ENCODE data around the gene CORO1C.
"Not testable (repeated sequence)": the region's sequence is repeated elsewhere in the genome, so short reads cannot be mapped to it uniquely, and the experiment has no call there.

The CORO1C gene

DNA sequence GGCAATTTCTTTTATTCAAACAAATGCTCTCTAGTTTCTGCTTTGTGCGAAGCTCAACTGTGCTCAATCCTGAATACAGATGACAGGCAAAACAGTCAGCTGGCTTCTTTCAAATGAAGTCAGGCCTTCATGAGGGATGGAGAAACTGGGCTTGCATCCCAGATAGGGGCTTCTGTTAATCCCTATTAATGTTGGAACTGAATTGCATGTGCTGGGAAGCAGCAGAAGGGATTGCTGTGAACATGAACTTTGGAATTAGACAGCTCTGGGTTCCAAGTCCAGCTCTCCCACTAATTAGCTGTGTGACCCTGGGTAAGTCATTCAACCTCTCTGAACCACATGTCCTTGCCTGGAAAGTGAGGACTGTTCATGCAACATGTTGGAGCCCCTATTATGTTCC lies 21.1 kb upstream of the CORO1C start:
- DNase-seq = no peak

DNA sequence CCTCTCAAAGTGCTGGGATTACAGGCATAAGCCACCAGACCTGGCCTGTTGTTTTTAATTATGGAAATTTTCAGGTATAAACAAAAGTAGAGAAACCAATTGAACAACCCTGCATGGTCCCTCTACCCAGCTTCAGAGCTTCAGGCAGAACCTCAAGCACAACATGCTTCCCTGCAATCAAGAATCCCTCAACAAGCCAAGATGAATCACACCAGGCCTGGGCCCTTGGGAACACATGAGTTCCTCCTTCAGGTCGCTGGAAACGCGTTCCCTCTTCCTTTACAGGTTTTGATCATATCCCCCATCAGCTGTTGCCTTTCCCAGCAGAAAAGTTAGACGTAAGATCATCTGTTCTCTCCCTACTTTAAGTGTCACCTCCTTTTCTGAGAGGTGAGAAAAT lies 20.5 kb upstream of the CORO1C start:
- no peak for DNase-seq

DNA sequence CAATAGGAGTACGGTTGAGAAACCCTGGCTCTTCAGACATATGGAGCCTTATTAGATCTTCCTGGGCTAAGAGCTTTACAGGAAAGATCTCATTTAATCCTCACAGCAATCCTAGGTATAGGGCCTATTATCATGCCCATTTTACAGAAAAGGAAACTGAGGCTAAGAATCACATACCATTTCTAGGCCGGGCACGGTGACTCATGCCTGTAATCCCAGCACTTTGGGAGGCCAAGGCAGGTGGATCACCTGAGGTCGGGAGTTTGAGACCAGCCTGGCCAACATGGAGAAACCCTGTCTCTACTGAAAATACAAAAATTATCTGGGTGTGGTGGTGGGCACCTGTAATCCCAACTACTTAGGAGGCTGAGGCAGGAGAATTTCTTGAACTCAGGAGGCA lies 19.7 kb upstream of the CORO1C start:
- DNase-seq = not testable (repeated sequence)

DNA sequence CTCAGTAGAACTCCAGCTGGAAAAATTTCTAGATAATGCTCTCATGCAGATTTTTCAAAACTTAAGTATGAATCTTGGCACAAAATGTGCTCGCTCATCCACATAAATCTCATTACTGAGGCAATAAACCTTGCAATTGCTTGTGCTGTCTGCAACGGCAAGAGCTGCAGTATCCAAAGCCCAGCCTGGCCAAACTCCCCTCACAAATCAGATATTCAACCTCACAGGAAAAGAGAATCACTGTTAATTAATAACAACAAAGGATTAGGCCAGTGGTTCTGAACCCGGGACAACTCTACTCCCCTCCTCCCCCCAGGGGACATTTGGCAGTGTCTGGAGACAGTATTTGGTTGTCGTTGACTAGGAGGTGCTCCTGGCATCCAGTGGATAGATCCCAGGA lies 19.2 kb upstream of the CORO1C start:
- DNase-seq = no peak

DNA sequence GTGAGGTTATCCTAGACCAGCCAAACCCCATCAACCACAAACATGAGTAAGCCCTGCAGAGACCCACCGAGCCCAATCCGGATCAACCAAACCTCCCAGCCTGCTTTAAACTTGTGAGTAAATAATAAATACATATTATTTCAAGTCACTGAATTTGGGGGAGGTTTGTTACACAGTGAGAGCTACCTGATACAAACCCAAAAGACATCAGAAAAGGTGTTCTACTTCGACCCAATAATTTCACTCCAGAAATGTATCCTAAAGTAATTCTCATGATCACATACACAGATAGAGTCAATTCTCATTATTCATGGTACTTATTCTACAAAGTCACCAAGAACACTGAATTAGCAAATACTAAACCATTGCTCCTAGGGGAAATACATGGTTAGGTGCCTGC lies 16.2 kb upstream of the CORO1C start:
- no peak for DNase-seq

DNA sequence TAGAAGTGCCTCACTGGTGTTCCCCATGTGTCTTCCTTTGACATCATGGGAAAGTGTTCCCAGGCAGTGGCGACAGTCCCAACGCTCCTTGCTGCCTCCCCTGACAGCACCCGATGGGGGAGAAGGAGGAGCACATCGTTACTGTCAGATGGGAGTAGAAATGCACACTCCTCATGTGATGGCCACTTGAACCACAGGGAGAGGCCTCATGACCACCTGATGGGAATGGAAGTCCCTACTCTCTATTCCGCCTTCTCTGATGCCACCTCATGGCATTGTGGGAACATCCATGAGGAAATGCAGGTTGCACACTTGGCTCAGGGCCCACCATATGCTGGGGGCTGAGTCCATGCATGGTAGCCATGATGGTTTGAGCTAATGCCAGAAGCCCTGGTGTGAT lies 14.3 kb upstream of the CORO1C start:
- no peak for DNase-seq

DNA sequence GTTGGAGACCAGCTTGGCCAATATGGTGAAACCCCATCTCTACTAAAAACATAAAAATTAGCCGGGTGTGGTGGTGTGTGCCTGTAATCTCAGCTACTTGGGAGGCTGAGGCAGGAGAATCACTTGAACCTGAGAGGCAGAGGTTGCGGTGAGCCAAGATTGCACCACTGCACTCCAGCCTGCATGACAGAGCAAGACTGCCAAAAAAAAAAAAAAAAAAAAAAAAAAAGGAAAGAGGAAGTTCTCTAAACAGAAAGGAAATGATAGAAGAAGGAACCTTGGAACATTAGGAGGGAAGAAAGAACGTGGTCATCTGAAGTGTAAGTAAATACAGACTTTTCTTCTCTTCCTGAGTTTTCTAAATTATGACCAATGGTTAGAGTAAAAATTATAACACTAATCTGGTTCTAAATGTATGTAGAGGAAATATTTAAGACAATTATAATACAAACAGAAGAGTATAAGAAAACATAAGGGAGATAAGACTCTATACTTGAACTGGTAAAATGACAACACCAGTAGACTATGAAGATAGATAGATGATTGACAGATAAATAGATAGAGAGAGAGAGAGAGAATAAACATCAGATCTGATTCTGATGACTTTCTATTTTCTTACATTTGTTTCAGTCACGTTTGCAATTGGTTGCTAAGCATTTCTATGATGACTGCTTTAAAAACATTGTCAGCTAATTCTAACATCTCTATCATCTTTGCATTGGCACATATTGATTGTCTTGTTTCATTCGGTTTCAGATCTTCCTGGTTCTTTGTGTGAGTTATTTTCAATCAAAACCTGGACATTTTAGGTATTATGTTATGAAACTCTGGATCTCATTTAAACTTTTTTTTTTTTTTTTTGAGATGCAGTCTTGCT lies 12.9 kb upstream of the CORO1C start:
- DNase-seq = no peak

DNA sequence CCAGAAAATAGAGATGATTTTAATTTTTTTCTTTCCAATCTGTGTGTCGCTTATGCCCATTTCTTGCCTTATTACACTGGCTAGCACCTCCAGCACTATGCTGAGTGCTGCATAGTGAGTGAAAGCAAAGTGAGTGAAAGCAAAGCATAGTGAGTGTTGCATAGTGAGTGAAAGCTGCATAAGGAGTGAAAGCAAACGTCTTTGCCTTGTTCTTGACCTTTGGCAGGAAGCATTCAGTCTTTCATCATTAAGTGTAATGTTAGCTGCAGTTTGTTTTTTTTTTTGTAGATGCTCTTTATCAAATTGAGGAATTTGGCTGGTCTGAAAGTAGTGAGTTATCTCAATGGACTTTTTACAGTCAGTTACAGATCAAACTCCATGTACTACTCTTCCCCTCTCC lies 6.9 kb upstream of the CORO1C start:
- DNase-seq = no peak

DNA sequence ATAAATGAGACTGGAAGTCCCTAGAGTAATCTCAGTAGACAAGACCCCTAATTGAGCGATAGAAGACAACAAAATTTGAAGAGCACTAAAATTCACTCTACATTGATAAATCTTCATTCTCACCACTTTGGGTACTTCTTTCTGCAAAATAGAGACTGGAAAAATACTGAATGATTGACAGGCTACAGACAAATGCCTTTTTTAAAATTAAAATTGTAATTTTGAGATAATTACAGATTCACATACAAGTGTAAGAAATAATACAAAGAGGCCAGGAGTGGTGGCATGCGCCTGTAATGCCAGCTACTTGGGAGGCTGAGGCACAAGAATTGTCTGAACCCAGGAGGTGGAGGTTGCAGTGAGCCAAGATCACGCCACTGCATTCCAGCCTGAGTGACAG lies 4.5 kb upstream of the CORO1C start:
- no peak for DNase-seq

DNA sequence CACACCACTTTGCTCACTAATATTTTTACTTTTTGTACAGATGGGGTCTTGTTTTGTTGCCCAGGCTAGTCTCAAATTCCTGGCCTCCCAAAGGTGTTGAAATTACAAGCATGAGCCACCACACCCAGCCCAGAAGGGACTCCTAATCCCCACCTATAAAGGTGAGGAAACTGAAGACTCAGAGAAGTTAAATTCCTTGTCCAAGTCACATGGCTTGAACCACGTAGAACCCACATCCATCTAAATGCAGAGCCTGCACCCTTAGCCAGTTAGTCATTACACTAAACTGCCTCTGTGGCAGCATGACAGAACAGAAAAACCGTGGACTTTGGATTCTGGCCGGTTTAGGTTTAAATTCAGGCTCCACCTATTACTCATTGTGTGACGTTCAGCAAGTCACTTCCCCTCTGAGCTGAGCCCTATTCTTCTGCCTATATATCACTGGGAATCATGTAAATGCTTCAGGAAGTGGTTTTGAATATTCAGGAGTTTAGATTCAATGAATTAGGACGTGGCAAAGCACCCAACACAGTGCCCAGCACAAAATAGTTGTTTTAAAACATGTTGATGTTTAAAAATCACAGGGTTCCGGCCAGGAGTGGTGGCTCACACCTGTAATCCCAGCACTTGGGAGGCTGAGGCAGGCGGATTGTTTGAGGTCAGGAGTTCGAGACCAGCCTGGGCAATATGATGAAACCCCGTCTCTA lies 3.0 kb upstream of the CORO1C start:
- DNase-seq = no peak

DNA sequence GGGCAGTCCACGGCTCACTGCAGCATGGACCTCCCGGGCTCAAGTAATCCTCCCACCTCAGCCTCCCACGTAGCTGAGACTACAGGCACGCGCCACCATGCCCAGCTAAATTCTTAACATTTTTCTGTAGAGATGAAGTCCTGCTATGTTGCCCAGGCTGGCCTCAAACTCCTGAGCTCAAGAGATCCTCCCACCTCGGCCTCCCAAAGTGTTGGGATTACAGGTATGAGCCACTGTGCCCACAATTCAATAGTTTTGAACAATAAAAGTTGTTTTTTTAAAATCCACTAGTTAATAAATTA lies 1.9 kb upstream of the CORO1C start:
- not testable (repeated sequence) for DNase-seq

DNA sequence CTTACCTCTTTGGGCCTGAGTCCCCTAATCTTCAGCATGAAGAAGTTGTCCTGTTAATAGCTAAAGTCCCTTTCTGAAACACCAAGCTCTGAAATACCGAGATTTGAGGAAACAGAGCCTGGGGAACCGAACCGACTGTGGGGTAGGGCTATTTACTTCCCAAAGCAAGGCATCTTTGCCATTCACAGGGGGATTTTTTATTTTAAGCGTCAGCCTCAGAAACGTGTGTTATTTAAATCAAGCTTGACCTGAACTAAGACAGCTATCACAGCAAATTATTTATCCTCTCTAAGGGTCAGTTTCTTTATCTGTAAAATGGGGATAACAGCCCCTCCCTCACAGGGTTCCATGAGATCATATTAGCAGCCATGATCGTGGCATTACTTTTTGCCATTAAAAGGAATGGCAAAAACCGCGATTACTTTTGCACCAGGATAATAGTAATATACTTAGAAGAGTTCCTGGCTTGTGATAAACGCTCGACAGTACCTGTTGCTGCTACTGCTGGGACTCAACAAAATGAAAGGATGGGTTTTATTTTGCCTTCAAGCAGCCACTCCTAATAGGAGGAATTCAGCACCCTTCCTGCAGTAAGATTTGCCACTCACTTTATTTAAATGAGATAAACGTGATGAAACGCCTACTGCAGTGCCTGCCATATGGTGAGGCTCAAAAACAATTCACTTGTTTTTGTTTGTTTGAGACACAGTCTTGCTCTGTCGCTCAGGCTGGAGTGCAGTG lies 1.3 kb upstream of the CORO1C start:
- DNase-seq = no peak

DNA sequence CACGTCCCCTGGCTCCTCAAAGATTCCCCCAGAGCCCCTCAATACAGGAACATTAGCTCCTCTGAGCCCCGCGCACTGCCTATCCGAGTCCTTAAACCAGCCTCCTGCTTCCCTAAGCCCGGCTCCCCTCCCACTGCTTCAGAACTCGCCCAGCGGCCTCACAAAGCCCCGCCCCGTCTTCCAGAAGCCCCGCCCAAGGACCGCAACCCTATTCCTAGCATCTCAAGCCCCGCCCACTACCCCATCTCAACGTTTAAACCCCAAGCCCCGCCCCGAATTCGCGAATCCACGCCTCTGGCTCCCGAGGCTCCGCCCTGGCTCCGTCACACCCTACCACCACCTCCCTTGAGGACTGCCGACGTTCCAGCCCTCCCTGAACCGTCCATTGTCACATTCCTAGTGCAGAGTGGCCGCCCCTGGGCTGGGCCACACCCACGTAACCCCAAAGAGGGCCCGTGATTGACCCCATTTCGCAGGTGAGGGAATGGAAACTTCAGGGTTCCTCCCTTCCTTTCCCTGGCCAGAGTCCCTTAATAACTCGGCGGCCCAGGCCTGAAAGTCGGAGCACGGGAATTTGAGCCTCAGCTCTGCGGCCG lies 646 bp upstream of the CORO1C start:
- DNase-seq = peak; percentile 98

DNA sequence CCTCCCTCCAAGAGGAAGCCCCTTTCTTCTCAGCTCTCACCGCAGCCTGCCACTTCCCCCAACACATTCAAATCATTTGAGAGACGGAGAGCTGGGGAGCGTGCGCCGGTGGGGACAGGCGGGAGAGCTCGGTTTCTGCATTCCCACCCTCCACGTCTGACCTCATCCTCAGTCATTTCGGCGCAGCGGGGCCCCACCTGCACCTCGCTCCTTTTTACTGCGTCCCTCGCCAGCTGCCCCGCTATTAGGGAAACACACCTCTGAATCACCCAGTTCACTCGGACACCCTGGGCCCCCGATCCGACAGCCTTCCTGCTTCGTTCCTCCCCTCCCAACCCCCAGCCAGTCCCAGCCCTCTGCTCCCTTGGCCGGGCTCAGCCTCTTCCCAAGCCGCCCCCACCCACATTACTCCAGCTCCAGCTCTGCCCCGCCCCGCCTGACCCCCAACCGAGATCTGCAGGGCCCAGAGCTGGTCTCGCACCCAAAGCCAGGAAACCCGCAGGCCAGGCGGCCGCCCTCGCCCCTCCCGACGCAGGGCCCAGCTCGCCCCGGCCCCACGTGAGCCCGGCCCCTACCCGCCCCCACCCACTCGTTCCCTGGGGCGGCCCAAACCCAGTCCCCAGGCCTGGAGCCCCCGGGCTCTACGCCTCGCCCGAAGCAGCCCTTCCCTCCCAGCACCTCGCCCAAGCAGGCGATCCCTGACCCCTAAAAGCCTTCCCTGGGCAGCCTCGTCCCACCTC lies 783 bp downstream of the CORO1C start:
- peak; percentile 74 for DNase-seq

DNA sequence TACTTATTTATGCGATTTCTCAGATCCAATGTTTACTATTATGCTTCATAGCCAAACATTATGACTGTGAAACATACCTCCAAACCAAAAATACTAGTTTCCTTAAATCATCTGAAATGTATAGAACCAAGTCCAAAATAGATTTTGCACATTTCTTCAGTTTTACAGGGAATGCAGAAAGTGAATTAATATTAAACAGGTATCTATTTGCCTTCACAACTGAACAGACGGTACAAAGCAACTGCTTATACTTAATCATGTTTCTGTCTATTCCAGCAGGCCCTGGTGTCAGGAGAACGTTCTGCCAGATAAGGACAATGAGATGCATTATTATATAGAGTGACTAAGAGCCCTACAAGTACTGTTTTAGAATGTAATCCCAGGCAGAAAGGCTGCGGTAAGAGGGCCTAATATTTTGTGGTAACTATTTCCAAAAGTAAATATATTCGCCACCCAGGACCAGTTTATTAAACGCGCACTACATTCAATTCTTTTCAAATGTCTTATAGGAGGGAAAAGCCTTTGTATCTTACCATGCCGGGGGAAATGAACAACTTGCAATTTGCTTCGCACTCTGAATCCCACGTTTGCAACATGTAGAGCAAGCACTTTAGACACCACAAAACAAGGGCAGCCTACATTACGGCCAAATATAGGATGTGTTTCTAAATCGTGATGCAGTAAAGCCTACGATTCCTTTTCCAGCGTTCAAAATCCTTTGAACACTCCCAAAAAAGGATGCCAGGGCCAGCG lies 1.5 kb downstream of the CORO1C start:
- DNase-seq = no peak

DNA sequence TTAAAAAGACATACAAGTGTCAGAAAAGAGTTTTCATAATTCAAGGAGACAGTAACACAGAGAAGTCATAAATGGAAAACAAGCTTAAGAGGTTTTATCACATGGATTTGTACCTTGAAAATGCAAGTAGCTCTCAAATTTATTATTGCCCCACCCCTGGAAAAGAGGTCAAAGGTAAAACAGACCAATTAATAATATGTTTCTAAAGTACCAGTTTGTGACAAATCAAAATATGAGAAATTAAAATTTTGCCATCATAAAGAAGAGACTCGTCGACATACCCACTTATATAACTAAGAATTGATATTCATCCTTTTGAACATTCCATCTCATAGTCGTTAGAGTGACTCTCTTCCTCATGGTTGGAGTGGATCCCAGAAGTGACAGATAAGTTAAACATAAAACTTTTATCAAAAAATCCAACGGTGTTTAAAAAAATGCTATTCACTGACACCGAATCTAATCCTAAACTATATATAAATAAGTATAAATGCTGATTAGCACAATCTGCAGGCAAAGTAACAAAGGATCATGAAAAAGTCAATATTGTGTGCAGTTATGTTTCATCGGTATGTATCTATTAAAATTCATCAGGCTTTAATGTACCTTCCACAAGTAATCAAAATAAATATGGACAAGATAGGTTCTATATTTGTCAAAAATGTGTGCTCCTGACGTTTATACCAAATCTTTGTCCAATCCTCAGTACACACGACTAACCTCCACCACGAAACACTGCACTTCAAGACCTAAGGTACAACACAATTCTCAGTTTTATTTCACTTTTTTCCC lies 2.3 kb downstream of the CORO1C start:
- DNase-seq = no peak

DNA sequence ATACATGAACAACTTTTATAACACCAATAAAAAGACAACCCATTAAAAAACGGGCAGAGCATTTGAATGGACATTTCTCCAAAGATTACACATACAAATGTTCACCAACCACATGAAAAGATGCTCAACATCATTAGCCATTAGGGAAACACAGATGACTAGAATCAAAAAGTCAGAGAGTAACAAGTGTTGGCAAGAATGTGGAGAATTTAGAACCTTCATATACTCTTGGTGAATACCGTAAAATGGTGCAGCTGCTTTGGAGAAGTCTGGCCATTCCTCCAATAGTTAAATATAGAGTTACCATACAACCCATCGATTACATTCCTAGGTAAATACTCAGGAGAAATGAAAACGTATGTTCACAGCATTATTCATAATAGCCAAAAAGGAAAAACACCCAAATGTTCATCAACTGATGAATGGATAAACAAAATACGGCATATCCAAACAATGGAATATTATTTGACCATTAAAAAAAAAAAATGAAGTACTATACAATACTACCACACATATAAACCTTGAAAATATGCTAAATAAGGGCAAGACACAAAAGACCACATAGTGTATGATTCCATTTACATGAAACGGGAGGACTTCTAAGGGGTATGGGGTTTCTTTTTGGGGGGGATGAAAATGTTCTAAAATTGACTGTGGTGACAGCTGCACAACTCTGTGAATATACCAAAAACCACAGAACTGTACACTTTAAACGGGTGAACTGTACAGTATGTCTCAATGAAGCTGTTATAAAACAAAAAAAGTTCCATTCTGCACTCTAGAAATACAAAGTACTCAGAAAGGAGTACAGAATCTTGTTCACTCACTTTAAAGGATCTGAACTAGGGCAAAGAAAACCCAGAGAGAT lies 3.2 kb downstream of the CORO1C start:
- no peak for DNase-seq

DNA sequence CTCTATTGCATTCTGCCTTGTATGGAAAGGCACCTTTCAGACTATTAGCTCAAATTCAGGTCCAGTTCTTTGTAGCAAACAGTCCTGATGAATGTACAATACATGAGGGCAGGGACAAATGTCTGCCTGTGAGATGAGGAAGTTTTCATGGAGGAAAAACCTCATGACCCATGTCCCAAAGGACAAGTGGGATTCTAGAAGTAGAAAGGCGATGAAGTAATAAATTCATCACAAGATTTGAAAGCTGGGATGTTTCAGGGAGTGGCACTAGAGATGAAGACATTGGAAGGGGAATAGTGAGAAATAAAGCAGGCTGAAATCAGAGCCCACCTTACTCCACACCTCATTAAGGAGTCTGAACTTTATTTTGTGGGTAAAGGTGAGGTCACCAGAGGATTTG lies 4.2 kb downstream of the CORO1C start:
- DNase-seq = no peak

DNA sequence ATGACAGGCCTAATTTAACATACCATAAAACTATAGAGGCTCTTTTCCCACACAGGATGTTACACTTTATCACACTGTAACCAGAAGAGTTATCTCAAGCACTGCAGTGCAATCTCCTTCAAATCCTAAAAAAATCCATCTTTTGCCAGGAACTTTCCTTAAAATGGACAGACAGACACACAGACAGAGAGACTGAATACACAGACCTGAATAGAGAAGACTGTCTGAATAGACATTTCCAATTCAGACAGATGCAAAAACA lies 6.5 kb downstream of the CORO1C start:
- no peak for DNase-seq

DNA sequence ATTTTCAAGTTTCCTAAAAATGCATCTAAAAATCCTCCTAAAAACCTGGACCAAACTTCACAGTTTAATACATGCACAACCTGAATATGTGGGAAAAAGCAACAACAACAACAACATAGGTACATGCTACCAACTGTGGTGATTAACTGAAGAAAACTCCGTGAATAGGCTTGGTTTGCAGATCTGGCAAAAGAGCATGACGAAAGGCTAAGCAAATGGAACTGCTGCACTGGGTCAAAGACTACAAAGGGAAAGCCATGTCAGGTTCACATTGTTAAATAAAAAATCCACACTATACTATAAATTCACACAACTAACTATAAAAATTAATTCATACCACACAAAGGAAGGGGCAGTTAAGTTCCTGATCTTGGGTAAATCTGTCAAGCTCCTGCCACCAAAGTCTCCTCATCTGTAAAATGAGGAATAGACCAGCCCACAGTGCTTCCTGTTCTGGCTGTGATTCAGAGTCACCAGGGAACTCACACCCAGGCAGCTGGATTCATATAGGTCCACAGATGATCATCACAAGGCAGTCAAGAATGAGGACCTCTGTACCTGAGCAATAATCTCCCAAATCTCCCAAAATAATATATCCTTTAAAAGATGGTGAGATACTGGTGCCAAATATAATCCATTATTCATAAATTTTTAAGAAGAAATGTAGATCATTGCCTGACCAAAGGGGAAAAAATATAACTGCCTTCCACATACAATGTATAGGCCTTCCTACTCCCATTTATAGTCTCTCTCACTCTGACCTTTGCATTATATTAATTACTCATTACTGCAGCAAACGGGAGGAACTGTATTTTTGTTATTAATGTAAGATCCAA lies 7.0 kb downstream of the CORO1C start:
- DNase-seq = no peak

Measured in activated CD8-positive, alpha-beta memory T cell treated with anti-CD3 and anti-CD28 coated beads for 24 hours (primary cell).